ENCODE measurements around the gene MCF2.

The MCF2 gene

GRCh38 chrX:139585613-139586012, 122.4 kb downstream of the MCF2 start:
- DNase-seq (ENCODE audit: low read depth) = no peak

GRCh38 chrX:139581068-139581467, 126.9 kb downstream of the MCF2 start:
- no peak for DNase-seq (ENCODE audit: low read depth)

GRCh38 chrX:139566981-139567380, 141.0 kb downstream of the MCF2 start:
- no peak for DNase-seq (ENCODE audit: low read depth)

GRCh38 chrX:139563251-139563650, 144.7 kb downstream of the MCF2 start:
- no peak for DNase-seq (ENCODE audit: low read depth)

- peak; percentile 4 for DNase-seq (ENCODE audit: low read depth)
These were observed 147.7 kb downstream of the MCF2 start for GRCh38 chrX:139560221-139560620.

GRCh38 chrX:139559383-139560042, 148.5 kb downstream of the MCF2 start:
- peak; percentile 43 for DNase-seq (ENCODE audit: low read depth)

- DNase-seq (ENCODE audit: low read depth) = no peak
These were observed 152.8 kb downstream of the MCF2 start for GRCh38 chrX:139554991-139555675.

GRCh38 chrX:139554376-139554775, 153.6 kb downstream of the MCF2 start:
- no peak for DNase-seq (ENCODE audit: low read depth)

GRCh38 chrX:139544591-139544990, 163.4 kb downstream of the MCF2 start:
- DNase-seq (ENCODE audit: low read depth) = no peak

GRCh38 chrX:139543920-139544319, 164.0 kb downstream of the MCF2 start:
- no peak for DNase-seq (ENCODE audit: low read depth)

GRCh38 chrX:139542652-139543051, 165.3 kb downstream of the MCF2 start:
- no peak for DNase-seq (ENCODE audit: low read depth)

- no peak for DNase-seq (ENCODE audit: low read depth)
These were observed 168.8 kb downstream of the MCF2 start for GRCh38 chrX:139538907-139539790.

- no peak for DNase-seq (ENCODE audit: low read depth)
These were observed 174.5 kb downstream of the MCF2 start for GRCh38 chrX:139533444-139533843.

- DNase-seq (ENCODE audit: low read depth) = no peak
These were observed 175.1 kb downstream of the MCF2 start for GRCh38 chrX:139532834-139533233.

Measured in fibroblast of gingiva (primary cell).